Sigmoid colon (tissue), 4 donors: Measurements from ENCODE around the gene NBEAL2.
"Not testable (repeated sequence)": the region's sequence is repeated elsewhere in the genome, so short reads cannot be mapped to it uniquely, and the experiment has no call there.

Experiments used
- CTCF ChIP-seq, 4 experiments: fragments of 450-650 bp in 3 of 4; fragments of 200-600 bp in 1 of 4; IDR thresholded peaks; one replicate each; pipeline ENCODE4 v1.5.1; 2016 to 2019; ENCODE audit warnings: antibody characterized with exemption in 4 of 4, mild to moderate bottlenecking in 3 of 4, moderate library complexity in 2 of 4
- EP300 ChIP-seq, 4 donors: sonication (generic); formaldehyde crosslinking; IDR thresholded peaks; one replicate each; pipeline ENCODE4 v1.6.1; 2017; ENCODE audit warnings: antibody characterized with exemption in 4 of 4
- POLR2A ChIP-seq, 2 donors: fragments of 450-650 bp; IDR thresholded peaks; one replicate each; pipeline ENCODE4 v1.6.1; 2016; ENCODE audit warnings: antibody characterized with exemption in 2 of 2, mild to moderate bottlenecking in 2 of 2, moderate library complexity in 2 of 2
- POLR2AphosphoS5 ChIP-seq, 4 donors: sonication (generic); formaldehyde crosslinking; IDR thresholded peaks; one replicate each; pipeline ENCODE4 v1.6.1; 2017; ENCODE audit warnings: antibody characterized with exemption in 4 of 4

GRCh38 chr3:46964038-46964590 lies 15.4 kb upstream of the NBEAL2 start:
- not testable (repeated sequence) for TF ChIP-seq CTCF, EP300, POLR2A, POLR2AphosphoS5 (IDR thresholded peaks at IDR 0.05)
